ENCODE data around the gene AKR7A3. TPM values are rescaled to one million over a fixed set of nuclear protein-coding genes. Genes with fewer than 3 reads are reported as not detected.
"Not testable (repeated sequence)": the region's sequence is repeated elsewhere in the genome, so short reads cannot be mapped to it uniquely, and the experiment has no call there.

AKR7A3 gene
- total RNA-seq, 1 experiment from 2014 or later = 1.5 TPM

GRCh38 chr1:19270343-19270730, 18.2 kb downstream of the AKR7A3 start:
- DNase-seq (ENCODE audit: low spot score); POLR2A ChIA-PET; H3K4me1 Mint-ChIP-seq; ATAC-seq; H3K9me3 Mint-ChIP-seq; H3K4me3 Mint-ChIP-seq; H3K36me3 Mint-ChIP-seq; H3K27ac Mint-ChIP-seq: not testable (repeated sequence)
- CTCF ChIA-PET = interaction anchor here (0.5 to 1.7 kb wide), 7 partner anchors 18 to 1400 kb away, joined by 3 to 15 read pairs (median 4); no protein-coding TSS in a partner anchor
- peaks cover 26% of the 10 kb centered on the region for H3K27me3 Mint-ChIP-seq (ENCODE audit: low read depth)

DNA sequence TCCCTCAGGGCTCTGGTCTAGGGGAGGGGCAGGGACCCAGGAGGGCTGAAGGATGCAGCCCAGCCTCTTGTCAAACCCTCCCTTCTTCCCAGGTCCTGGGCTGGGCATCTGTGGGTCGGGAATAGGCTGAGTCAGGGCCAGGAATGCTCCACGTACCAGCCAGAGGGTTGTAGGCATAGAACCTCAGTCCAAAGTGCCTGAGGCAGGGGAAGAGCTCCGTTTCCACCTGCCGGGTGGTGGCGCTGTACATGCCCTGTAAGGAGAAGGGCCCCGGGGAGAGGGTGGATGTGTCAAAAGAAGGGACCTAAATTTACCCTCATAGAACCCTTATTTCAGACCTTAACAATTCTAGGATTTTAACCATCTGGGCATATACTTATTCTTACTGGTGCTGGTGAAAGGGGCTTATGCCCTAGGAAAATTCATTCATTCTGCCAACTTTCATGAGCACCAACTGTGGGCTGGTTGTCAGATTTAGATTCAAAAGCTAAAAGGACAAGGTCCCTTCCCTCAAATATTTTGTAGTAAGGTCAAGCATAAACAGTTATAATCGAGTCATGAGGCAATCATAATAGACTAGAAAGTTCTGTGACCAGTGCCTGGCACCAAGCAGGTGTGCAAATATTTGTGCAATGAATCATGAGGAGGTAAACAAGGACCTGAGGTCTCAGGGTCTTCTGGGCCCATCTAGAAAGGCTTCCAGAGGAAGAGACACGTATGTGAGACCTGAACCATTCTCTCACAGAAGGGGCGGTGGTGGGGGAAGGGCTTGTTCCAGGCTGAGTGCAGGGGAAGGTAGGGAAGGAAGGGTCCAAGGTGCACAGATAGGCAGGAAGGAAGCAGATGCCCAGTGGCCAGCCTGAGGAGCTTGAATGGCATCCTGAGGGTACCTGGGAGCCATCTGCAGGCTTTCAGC, 18.9 kb downstream of the AKR7A3 start:
- H3K4me3 Mint-ChIP-seq, H3K27ac Mint-ChIP-seq, H3K9me3 Mint-ChIP-seq, H3K36me3 Mint-ChIP-seq, H3K4me1 Mint-ChIP-seq, POLR2A ChIA-PET: not testable (repeated sequence)
- peaks cover 21% of the 10 kb centered on the region for H3K27me3 Mint-ChIP-seq (ENCODE audit: low read depth)
- ATAC-seq (peak; percentile 69), DNase-seq (ENCODE audit: low spot score) (peak; percentile 64)
- TF ChIP-seq, protein P1, sequence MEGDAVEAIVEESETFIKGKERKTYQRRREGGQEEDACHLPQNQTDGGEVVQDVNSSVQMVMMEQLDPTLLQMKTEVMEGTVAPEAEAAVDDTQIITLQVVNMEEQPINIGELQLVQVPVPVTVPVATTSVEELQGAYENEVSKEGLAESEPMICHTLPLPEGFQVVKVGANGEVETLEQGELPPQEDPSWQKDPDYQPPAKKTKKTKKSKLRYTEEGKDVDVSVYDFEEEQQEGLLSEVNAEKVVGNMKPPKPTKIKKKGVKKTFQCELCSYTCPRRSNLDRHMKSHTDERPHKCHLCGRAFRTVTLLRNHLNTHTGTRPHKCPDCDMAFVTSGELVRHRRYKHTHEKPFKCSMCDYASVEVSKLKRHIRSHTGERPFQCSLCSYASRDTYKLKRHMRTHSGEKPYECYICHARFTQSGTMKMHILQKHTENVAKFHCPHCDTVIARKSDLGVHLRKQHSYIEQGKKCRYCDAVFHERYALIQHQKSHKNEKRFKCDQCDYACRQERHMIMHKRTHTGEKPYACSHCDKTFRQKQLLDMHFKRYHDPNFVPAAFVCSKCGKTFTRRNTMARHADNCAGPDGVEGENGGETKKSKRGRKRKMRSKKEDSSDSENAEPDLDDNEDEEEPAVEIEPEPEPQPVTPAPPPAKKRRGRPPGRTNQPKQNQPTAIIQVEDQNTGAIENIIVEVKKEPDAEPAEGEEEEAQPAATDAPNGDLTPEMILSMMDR (IDR thresholded peaks at IDR 0.05) = 0 out of 2 replicates have a peak, but pooled peaks have one; percentile 21
- CTCF ChIA-PET = interaction anchor here (0.5 to 1.7 kb wide), 17 partner anchors 9 to 1400 kb away, joined by 3 to 15 read pairs (median 4); partner anchors contain the start of genes AKR7A3 and SLC66A1

DNA sequence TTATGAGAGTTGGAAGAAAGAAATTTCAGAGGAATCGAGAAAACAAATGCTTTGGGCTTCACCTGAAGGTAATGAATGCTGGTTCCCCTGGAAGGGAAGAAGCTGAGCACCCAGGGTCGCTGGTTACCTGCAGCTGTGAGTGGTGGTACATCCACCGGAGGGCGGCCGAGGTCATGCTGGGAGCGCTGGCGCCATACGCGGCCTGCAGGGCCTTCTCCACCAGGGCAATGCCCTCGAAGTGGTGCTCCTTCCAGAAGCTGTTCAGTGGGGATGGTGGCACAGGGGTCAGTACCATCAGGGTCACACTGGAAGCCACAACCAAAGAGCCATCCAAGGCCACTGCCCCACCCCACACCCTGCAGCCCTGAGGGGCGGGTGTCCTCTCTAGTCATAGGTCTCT, 20.1 kb downstream of the AKR7A3 start:
- POLR2A ChIA-PET = no interaction called here
- no peaks in the 10 kb centered on the region for H3K36me3 Mint-ChIP-seq
- peaks cover 13% of the 10 kb centered on the region for H3K27me3 Mint-ChIP-seq (ENCODE audit: low read depth)
- no peaks in the 10 kb centered on the region for H3K9me3 Mint-ChIP-seq
- no peak overlapping the region for H3K4me3 Mint-ChIP-seq
- H3K4me1 Mint-ChIP-seq = no peaks in the 10 kb centered on the region
- CTCF ChIA-PET = interaction anchor here (0.6 to 1.7 kb wide), 8 partner anchors 8 to 1662 kb away, joined by 3 to 15 read pairs (median 4); no protein-coding TSS in a partner anchor
- no peak for ATAC-seq
- no peak overlapping the region for H3K27ac Mint-ChIP-seq
- DNase-seq (ENCODE audit: low spot score) = no peak
- TF ChIP-seq ATF1 (CRISPR knock-in tag; IDR thresholded peaks at IDR 0.05) = no peak
- TF ChIP-seq FOXJ3 (CRISPR knock-in tag; IDR thresholded peaks at IDR 0.05; ENCODE audit: borderline replicate concordance) = no peak
- TF ChIP-seq, protein P2, sequence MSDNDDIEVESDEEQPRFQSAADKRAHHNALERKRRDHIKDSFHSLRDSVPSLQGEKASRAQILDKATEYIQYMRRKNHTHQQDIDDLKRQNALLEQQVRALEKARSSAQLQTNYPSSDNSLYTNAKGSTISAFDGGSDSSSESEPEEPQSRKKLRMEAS (CRISPR knock-in tag; IDR thresholded peaks at IDR 0.05) = no peak
- TF ChIP-seq ZBTB43 (CRISPR knock-in tag; IDR thresholded peaks at IDR 0.05) = no peak
- TF ChIP-seq SMAD3 (CRISPR knock-in tag; IDR thresholded peaks at IDR 0.05; ENCODE audit: borderline replicate concordance) = no peak
- no peak for TF ChIP-seq ZNF232 (CRISPR knock-in tag; IDR thresholded peaks at IDR 0.05)
- TF ChIP-seq IRF1 (CRISPR knock-in tag; IDR thresholded peaks at IDR 0.05) = no peak
- TF ChIP-seq ZNF219 (CRISPR knock-in tag; IDR thresholded peaks at IDR 0.05; ENCODE audit: borderline replicate concordance) = no peak
- TF ChIP-seq ZNF263 (CRISPR knock-in tag; IDR thresholded peaks at IDR 0.05; ENCODE audit: low read depth) = no peak
- TF ChIP-seq AFF4 (CRISPR knock-in tag; IDR thresholded peaks at IDR 0.05; ENCODE audit: borderline replicate concordance) = no peak
- no peak for TF ChIP-seq ZNF396 (CRISPR knock-in tag; IDR thresholded peaks at IDR 0.05; ENCODE audit: borderline replicate concordance)
- TF ChIP-seq ATF2 (CRISPR knock-in tag; IDR thresholded peaks at IDR 0.05; ENCODE audit: borderline replicate concordance, low read depth) = no peak
- TF ChIP-seq E2F1 (CRISPR knock-in tag; IDR thresholded peaks at IDR 0.05) = no peak
- TF ChIP-seq NFATC4 (CRISPR knock-in tag; IDR thresholded peaks at IDR 0.05) = no peak
- TF ChIP-seq ESRRA (CRISPR knock-in tag; IDR thresholded peaks at IDR 0.05; ENCODE audit: borderline replicate concordance) = no peak
